Breast epithelium (tissue), 3 donors: ENCODE data around the gene SHISA6.

Experiments
- CTCF ChIP-seq, 3 donors: fragments of 450-650 bp; IDR thresholded peaks; one replicate each; pipeline ENCODE4 v1.5.1; 2016 to 2017; ENCODE audit warnings: antibody characterized with exemption in 3 of 3, mild to moderate bottlenecking in 3 of 3, moderate library complexity in 3 of 3
- POLR2A ChIP-seq: fragments of 450-650 bp; IDR thresholded peaks from one replicate; pipeline ENCODE4 v1.6.1; 2016; ENCODE audit warnings: antibody characterized with exemption, mild to moderate bottlenecking, moderate library complexity
- POLR2AphosphoS5 ChIP-seq, 3 donors: sonication (generic); formaldehyde crosslinking; IDR thresholded peaks; one replicate each; pipeline ENCODE4 v1.6.1; 2017; ENCODE audit warnings: antibody characterized with exemption in 3 of 3

- TF ChIP-seq CTCF (IDR thresholded peaks at IDR 0.05): no peak
- TF ChIP-seq POLR2A: no peak
- TF ChIP-seq POLR2AphosphoS5 (IDR thresholded peaks at IDR 0.05): no peak
Observed at GRCh38 chr17:11309033-11309432, 68.0 kb downstream of the SHISA6 start.
